Kasumi-1 (cell line): ENCODE data around the gene SHISA5.

Source experiments
- DNase-seq, 2 experiments: peaks; one replicate each; lab custom pipeline; 2025; lab: John Stamatoyannopoulos, UW

Gene SHISA5

GRCh38 chr3:48431224-48432029 is 72.5 kb downstream of the SHISA5 start:
- DNase-seq: no peak

- no peak for DNase-seq
These were observed 73.3 kb downstream of the SHISA5 start for GRCh38 chr3:48430708-48431101.

- peak; percentile 57 to 65 for DNase-seq
These were observed 73.8 kb downstream of the SHISA5 start, which contains the start of gene PLXNB1 for GRCh38 chr3:48429960-48430707. TSS of gene PLXNB1 (minus strand) at chr3:48430086. CDS start at chr3:48424611, 5,475 bp downstream.

- no peak for DNase-seq
These were observed 74.5 kb downstream of the SHISA5 start for GRCh38 chr3:48429317-48429959.

GRCh38 chr3:48428572-48429316 is 75.2 kb downstream of the SHISA5 start:
- no peak for DNase-seq

GRCh38 chr3:48428088-48428571 is 75.8 kb downstream of the SHISA5 start:
- DNase-seq: no peak

- no peak for DNase-seq
These were observed 76.4 kb downstream of the SHISA5 start for GRCh38 chr3:48427630-48427962.

- no peak for DNase-seq
These were observed 76.9 kb downstream of the SHISA5 start for GRCh38 chr3:48426944-48427629.

- no peak for DNase-seq
These were observed 77.5 kb downstream of the SHISA5 start for GRCh38 chr3:48426401-48426909.

GRCh38 chr3:48425281-48425812 is 78.6 kb downstream of the SHISA5 start:
- DNase-seq: no peak

GRCh38 chr3:48423883-48424695 is 79.9 kb downstream of the SHISA5 start:
- peak in 1 of 2 experiments; percentile 8 for DNase-seq

- DNase-seq: no peak
These were observed 80.6 kb downstream of the SHISA5 start for GRCh38 chr3:48423241-48423882.

GRCh38 chr3:48422681-48423080 is 81.3 kb downstream of the SHISA5 start:
- DNase-seq: no peak

GRCh38 chr3:48422272-48422671 is 81.7 kb downstream of the SHISA5 start:
- no peak for DNase-seq

GRCh38 chr3:48420561-48420960 is 83.4 kb downstream of the SHISA5 start:
- no peak for DNase-seq

- no peak for DNase-seq
These were observed 84.4 kb downstream of the SHISA5 start for GRCh38 chr3:48419597-48419996.

- DNase-seq: no peak
These were observed 84.8 kb downstream of the SHISA5 start for GRCh38 chr3:48419149-48419548.

- no peak for DNase-seq
These were observed 85.3 kb downstream of the SHISA5 start for GRCh38 chr3:48418651-48419050.

- DNase-seq: no peak
These were observed 85.8 kb downstream of the SHISA5 start for GRCh38 chr3:48418140-48418539.
